ENCODE measurements around the gene SCN4A.

Gene SCN4A

DNA sequence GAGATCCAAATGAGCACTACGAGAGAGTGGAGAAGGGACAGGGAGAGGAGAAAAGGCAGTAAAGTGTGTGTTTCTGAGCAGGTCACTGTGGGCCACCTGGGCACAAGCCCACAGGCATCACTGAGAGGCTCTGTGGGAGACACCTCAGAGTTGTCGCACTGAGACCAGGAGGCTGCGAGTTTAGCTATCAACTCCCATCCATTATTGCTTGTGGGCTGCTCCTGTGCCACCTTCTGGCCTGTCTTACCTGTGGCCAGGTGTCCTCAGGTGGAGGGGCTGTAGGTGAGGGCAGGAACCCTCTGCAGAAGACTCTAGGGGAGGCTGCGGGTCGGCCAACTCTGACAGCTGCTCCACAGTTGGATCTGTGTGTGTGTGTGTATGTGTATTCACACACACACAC, 22.9 kb upstream of the SCN4A start:
- Histone ChIP-seq H2BK5ac (ENCODE audit: low read length) (no peak overlapping the region), H3K4me3 (ENCODE audit: low read length in 2 of 2) (no peak overlapping the region), H3K4ac (ENCODE audit: low read length) (no peak overlapping the region), H2BK120ac (ENCODE audit: low read depth, low read length) (peak overlapping the region; percentile 9), H2AFZ (ENCODE audit: low read length) (no peak overlapping the region), H3K27me3 (ENCODE audit: control insufficient read depth in 3 of 3, insufficient read depth in 3 of 3, low read depth in 1 of 3, low read length in 3 of 3) (peaks cover 0 to 38% (median 24%) of the 10 kb centered on the region in 3 experiments), H3K9ac (ENCODE audit: low read depth, low read length, poor library complexity) (no peak overlapping the region), H4K91ac (ENCODE audit: low read depth, low read length, poor library complexity) (no peak overlapping the region), H3K18ac (ENCODE audit: low read length) (no peak overlapping the region), H3K79me1 (ENCODE audit: low read depth, low read length) (no peaks in the 10 kb centered on the region), H3K14ac (ENCODE audit: low read length) (no peak overlapping the region), H2BK15ac (ENCODE audit: low read length) (no peak overlapping the region), H3K36me3 (replicated peaks in 1 of 2; ENCODE audit: control insufficient read depth in 2 of 2, insufficient read depth in 2 of 2, low read length in 2 of 2) (no peaks in the 10 kb centered on the region), H3K4me1 (ENCODE audit: control insufficient read depth in 2 of 2, insufficient read depth in 1 of 2, low read depth in 1 of 2, low read length in 2 of 2) (peaks cover 0 to 8% of the 10 kb centered on the region in 2 donors), H3K27ac (replicated peaks; ENCODE audit: low read length) (no peak overlapping the region), H3K23ac (ENCODE audit: low read depth, low read length, poor library complexity) (no peak overlapping the region), H3K9me3 (replicated peaks in 1 of 2; ENCODE audit: control insufficient read depth in 2 of 2, insufficient read depth in 1 of 2, low read depth in 1 of 2, low read length in 2 of 2) (peaks cover 0 to 2% of the 10 kb centered on the region in 2 donors), H2BK12ac (ENCODE audit: low read length) (no peak overlapping the region), H2AK5ac (ENCODE audit: low read depth, low read length) (peak overlapping the region; percentile 27), H4K8ac (ENCODE audit: low read depth, low read length) (no peak overlapping the region), H3K4me2 (ENCODE audit: insufficient read depth, low read length, poor library complexity, severe bottlenecking) (no peak overlapping the region)
- WGBS, 2 donors (ENCODE audit: extremely low coverage in 2 of 2, insufficient read length in 2 of 2, insufficient replicate concordance in 1 of 2): no CpG with 5 or more reads among the region's 5 CpGs
- DNase-seq (ENCODE audit: low spot score): no peak

- Histone ChIP-seq H4K8ac (ENCODE audit: low read depth, low read length) (no peak overlapping the region), H3K36me3 (replicated peaks in 1 of 2; ENCODE audit: control insufficient read depth in 2 of 2, insufficient read depth in 2 of 2, low read length in 2 of 2) (no peaks in the 10 kb centered on the region), H3K79me1 (ENCODE audit: low read depth, low read length) (no peaks in the 10 kb centered on the region), H3K9me3 (replicated peaks in 1 of 2; ENCODE audit: control insufficient read depth in 2 of 2, insufficient read depth in 1 of 2, low read depth in 1 of 2, low read length in 2 of 2) (no peaks in the 10 kb centered on the region), H3K4me1 (ENCODE audit: control insufficient read depth in 2 of 2, insufficient read depth in 1 of 2, low read depth in 1 of 2, low read length in 2 of 2) (peaks cover 0 to 15% of the 10 kb centered on the region in 2 donors), H3K27me3 (ENCODE audit: control insufficient read depth in 3 of 3, insufficient read depth in 3 of 3, low read depth in 1 of 3, low read length in 3 of 3) (peaks cover 0 to 42% (median 13%) of the 10 kb centered on the region in 3 experiments), H3K9ac (ENCODE audit: low read depth, low read length, poor library complexity) (no peak overlapping the region), H2BK12ac (ENCODE audit: low read length) (no peak overlapping the region), H3K23ac (ENCODE audit: low read depth, low read length, poor library complexity) (no peak overlapping the region), H4K91ac (ENCODE audit: low read depth, low read length, poor library complexity) (no peak overlapping the region), H2BK15ac (ENCODE audit: low read length) (no peak overlapping the region), H3K27ac (replicated peaks; ENCODE audit: low read length) (no peak overlapping the region), H3K4ac (ENCODE audit: low read length) (no peak overlapping the region), H3K18ac (ENCODE audit: low read length) (no peak overlapping the region), H2AFZ (ENCODE audit: low read length) (no peak overlapping the region), H2BK120ac (ENCODE audit: low read depth, low read length) (no peak overlapping the region), H2AK5ac (ENCODE audit: low read depth, low read length) (no peak overlapping the region), H2BK5ac (ENCODE audit: low read length) (no peak overlapping the region), H3K4me3 (ENCODE audit: low read length in 2 of 2) (no peak overlapping the region), H3K14ac (ENCODE audit: low read length) (no peak overlapping the region), H3K4me2 (ENCODE audit: insufficient read depth, low read length, poor library complexity, severe bottlenecking) (no peak overlapping the region)
- no CpG with 5 or more reads among the region's 3 CpGs for WGBS, 2 donors (ENCODE audit: extremely low coverage in 2 of 2, insufficient read length in 2 of 2, insufficient replicate concordance in 1 of 2)
- DNase-seq (ENCODE audit: low spot score): no peak
Observed at GRCh38 chr17:63993368-63993985, 20.8 kb upstream of the SCN4A start.

DNA sequence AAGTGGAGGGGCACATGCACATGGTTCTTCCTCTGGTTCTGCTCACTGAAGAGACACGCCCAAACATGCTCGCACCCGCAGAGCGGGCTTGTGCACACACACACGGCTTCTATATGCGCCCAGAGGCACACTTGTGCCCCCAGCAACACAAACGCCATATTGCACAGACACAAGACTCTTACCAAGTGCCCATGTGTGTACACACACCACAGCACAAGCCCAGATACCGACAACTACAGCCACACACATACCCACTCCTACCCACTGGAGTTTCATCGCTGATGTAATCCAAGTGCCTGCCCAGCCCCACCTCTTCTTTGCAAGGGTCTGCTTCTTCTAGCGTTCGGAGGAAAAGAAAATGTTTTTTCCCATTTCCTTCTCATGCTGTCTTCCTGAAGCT, 18.9 kb upstream of the SCN4A start:
- Histone ChIP-seq H3K4me1 (ENCODE audit: control insufficient read depth in 2 of 2, insufficient read depth in 1 of 2, low read depth in 1 of 2, low read length in 2 of 2) (peaks cover 0 to 12% of the 10 kb centered on the region in 2 donors), H3K14ac (ENCODE audit: low read length) (no peak overlapping the region)
- WGBS, 2 donors (ENCODE audit: extremely low coverage in 2 of 2, insufficient read length in 2 of 2, insufficient replicate concordance in 1 of 2): no CpG with 5 or more reads among the region's 11 CpGs

DNA sequence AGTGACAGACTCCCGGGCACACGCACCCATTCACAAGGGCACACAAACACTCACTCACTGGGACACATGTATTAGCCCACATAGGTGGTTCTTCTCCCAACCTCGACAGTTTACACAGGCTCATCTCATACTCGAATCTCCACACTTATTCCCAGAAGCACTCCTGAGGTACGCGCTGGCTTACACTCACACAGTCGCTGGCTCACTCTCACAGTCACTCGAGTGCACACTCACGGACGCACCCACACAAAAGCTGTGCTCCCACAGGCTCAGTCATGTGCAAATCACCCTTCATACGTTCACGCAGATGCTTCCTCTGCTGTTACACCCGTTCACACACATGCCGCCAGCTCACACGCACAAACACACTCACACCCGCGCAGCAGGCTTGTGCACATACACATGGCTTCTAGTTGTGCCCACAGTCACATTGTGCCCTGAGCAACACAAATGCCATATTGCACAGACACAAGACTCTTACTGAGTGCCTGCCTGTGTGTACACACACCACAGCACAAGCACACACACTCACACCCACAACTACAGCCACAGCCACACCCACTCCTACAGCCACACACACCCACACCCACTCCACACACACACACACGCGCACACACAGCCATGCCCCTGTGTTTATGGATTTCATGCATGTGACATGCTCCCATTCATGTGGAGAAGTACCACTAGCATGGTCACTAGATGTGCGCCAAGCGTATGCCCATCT, 17.1 kb upstream of the SCN4A start:
- peaks cover 0 to 14% of the 10 kb centered on the region in 2 donors for H3K4me1 ChIP-seq (ENCODE audit: control insufficient read depth in 2 of 2, insufficient read depth in 1 of 2, low read depth in 1 of 2, low read length in 2 of 2)

More for the DNA sequence above, 18.9 kb upstream of the SCN4A start:
- Histone ChIP-seq H3K36me3 (replicated peaks in 1 of 2; ENCODE audit: control insufficient read depth in 2 of 2, insufficient read depth in 2 of 2, low read length in 2 of 2) (no peaks in the 10 kb centered on the region), H3K9ac (ENCODE audit: low read depth, low read length, poor library complexity) (no peak overlapping the region), H3K23ac (ENCODE audit: low read depth, low read length, poor library complexity) (no peak overlapping the region), H4K8ac (ENCODE audit: low read depth, low read length) (no peak overlapping the region), H3K27ac (replicated peaks; ENCODE audit: low read length) (no peak overlapping the region), H2AFZ (ENCODE audit: low read length) (no peak overlapping the region), H3K18ac (ENCODE audit: low read length) (no peak overlapping the region), H2AK5ac (ENCODE audit: low read depth, low read length) (no peak overlapping the region), H2BK5ac (ENCODE audit: low read length) (no peak overlapping the region), H3K9me3 (replicated peaks in 1 of 2; ENCODE audit: control insufficient read depth in 2 of 2, insufficient read depth in 1 of 2, low read depth in 1 of 2, low read length in 2 of 2) (no peaks in the 10 kb centered on the region), H3K27me3 (ENCODE audit: control insufficient read depth in 3 of 3, insufficient read depth in 3 of 3, low read depth in 1 of 3, low read length in 3 of 3) (peaks cover 0 to 40% (median 4%) of the 10 kb centered on the region in 3 experiments), H2BK120ac (ENCODE audit: low read depth, low read length) (no peak overlapping the region), H2BK12ac (ENCODE audit: low read length) (no peak overlapping the region), H3K4me3 (ENCODE audit: low read length in 2 of 2) (no peak overlapping the region), H3K4ac (ENCODE audit: low read length) (no peak overlapping the region), H4K91ac (ENCODE audit: low read depth, low read length, poor library complexity) (no peak overlapping the region), H2BK15ac (ENCODE audit: low read length) (no peak overlapping the region), H3K4me2 (ENCODE audit: insufficient read depth, low read length, poor library complexity, severe bottlenecking) (no peak overlapping the region), H3K79me1 (ENCODE audit: low read depth, low read length) (no peaks in the 10 kb centered on the region)
- no peak for DNase-seq (ENCODE audit: low spot score)

More for the DNA sequence above, 17.1 kb upstream of the SCN4A start:
- no CpG with 5 or more reads among the region's 21 CpGs for WGBS, 2 donors (ENCODE audit: extremely low coverage in 2 of 2, insufficient read length in 2 of 2, insufficient replicate concordance in 1 of 2)
- H3K18ac ChIP-seq (ENCODE audit: low read length): peak overlapping the region; percentile 92
- no peaks in the 10 kb centered on the region for H3K79me1 ChIP-seq (ENCODE audit: low read depth, low read length)
- peak overlapping the region in 1 of 2 donors; percentile 46 for H3K4me3 ChIP-seq (ENCODE audit: low read length in 2 of 2)
- H3K27ac ChIP-seq (replicated peaks; ENCODE audit: low read length): no peak overlapping the region
- H2BK15ac ChIP-seq (ENCODE audit: low read length): peak overlapping the region; percentile 8
- H2AFZ ChIP-seq (ENCODE audit: low read length): peak overlapping the region; percentile 89
- no peaks in the 10 kb centered on the region for H3K9me3 ChIP-seq (replicated peaks in 1 of 2; ENCODE audit: control insufficient read depth in 2 of 2, insufficient read depth in 1 of 2, low read depth in 1 of 2, low read length in 2 of 2)
- peak overlapping the region; percentile 67 for H2AK5ac ChIP-seq (ENCODE audit: low read depth, low read length)
- no peak overlapping the region for H4K8ac ChIP-seq (ENCODE audit: low read depth, low read length)
- peak overlapping the region; percentile 95 for H3K23ac ChIP-seq (ENCODE audit: low read depth, low read length, poor library complexity)
- H3K36me3 ChIP-seq (replicated peaks in 1 of 2; ENCODE audit: control insufficient read depth in 2 of 2, insufficient read depth in 2 of 2, low read length in 2 of 2): no peaks in the 10 kb centered on the region
- peak overlapping the region; percentile 99 for H3K14ac ChIP-seq (ENCODE audit: low read length)
- no peak overlapping the region for H2BK120ac ChIP-seq (ENCODE audit: low read depth, low read length)
- H3K4me2 ChIP-seq (ENCODE audit: insufficient read depth, low read length, poor library complexity, severe bottlenecking): no peak overlapping the region
- H3K27me3 ChIP-seq (ENCODE audit: control insufficient read depth in 3 of 3, insufficient read depth in 3 of 3, low read depth in 1 of 3, low read length in 3 of 3): peaks cover 0 to 30% (median 2%) of the 10 kb centered on the region in 3 experiments
- H2BK5ac ChIP-seq (ENCODE audit: low read length): peak overlapping the region; percentile 79
- H4K91ac ChIP-seq (ENCODE audit: low read depth, low read length, poor library complexity): no peak overlapping the region
- H2BK12ac ChIP-seq (ENCODE audit: low read length): no peak overlapping the region
- H3K4ac ChIP-seq (ENCODE audit: low read length): no peak overlapping the region
- DNase-seq (ENCODE audit: low spot score): no peak
- peak overlapping the region; percentile 5 for H3K9ac ChIP-seq (ENCODE audit: low read depth, low read length, poor library complexity)
